Activated CD4-positive, alpha-beta T cell treated with anti-CD3 and anti-CD28 coated beads, Interleukin-2, amount 50 U/mL, for 24 hours (primary cell): Measurements from ENCODE around the gene F2RL3.

ENCODE experiments used
- DNase-seq, 2 donors: peaks; one replicate each; pipeline ENCODE4 v3.0.0-alpha.2; 2020; ENCODE audit warnings: low read depth in 1 of 2, low spot score in 1 of 2

The F2RL3 gene

DNA sequence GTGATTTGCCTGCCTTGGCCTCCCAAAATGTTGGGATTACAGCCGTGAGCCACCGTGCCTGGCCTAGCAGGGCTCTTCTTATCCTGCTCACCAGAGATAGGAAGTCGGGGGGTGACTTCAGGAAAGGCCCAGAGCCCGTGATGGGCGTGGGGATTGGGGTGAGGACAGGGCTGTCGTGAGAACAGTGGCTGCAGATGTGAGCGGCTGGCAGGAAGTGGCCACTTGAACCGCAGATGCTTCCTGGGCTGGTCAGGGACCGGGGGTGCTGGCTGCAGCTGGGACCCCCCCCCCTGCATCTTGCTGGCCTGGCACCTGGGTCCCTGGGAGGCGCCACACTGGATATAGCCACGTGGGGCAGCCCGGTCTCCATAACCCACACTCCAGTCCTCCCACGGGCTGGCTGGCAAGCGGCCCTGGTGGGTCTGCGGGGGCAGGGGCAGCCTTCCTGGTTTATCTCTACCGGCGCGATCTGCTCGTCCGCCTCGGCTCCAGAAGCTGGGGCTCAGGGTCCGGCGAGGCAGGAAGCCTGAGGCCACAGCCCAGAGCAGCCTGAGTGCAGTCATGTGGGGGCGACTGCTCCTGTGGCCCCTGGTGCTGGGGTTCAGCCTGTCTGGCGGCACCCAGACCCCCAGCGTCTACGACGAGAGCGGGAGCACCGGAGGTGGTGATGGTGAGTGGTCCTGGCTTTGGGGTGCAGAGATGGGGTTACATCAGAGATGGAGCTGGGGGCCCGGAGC lies at the start of gene F2RL3:
Gene F2RL3 (plus strand): TSS at position 371 of the 737 bp plus-strand sequence. CDS start 191 bp downstream, at position 562.
- DNase-seq, result no peak

DNA sequence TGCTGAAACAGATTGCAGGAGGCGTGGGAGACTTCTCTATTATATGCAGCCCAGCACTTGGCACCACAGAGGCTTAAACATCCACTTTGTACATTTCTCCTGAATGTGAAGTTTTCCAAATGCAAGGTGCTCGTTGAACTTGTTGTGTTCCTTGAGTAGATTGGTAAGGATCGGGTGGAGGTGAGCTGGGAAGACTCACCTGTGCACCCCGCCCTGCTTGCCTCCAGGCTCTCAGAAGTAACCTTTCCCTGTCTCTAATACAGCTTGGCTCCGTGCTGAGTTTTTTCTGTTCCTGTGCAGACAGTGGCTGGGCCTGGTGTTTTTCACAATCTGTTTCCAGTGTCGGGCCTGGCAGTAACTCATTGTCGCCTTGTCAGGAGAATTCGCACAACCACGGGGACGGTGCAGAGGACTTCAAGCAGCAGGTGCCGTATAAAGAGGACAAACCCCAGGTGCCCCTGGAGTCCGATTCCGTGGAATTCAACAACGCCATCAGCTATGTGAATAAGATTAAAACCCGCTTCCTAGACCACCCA lies 47.3 kb upstream of the F2RL3 start:
- DNase-seq, result no peak

DNA sequence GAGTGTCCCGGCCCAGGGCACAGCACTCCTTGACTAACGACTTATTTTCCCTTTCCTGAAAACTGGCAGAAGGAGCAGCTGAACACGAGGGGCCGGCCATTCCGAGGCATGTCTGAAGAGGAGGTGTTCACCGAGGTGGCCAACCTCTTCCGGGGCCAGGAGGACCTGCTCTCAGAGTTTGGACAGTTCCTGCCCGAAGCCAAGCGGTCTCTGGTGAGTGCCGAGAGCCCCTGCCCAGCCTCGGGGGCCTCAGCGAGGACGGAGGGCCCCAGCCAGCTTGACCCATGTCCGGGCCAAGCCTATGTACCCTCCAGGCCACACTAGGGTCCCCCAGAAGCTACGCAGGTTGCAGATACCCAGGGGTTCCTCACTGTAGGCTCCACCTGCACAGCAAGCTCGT lies 41.9 kb upstream of the F2RL3 start:
- DNase-seq, result no peak

DNA sequence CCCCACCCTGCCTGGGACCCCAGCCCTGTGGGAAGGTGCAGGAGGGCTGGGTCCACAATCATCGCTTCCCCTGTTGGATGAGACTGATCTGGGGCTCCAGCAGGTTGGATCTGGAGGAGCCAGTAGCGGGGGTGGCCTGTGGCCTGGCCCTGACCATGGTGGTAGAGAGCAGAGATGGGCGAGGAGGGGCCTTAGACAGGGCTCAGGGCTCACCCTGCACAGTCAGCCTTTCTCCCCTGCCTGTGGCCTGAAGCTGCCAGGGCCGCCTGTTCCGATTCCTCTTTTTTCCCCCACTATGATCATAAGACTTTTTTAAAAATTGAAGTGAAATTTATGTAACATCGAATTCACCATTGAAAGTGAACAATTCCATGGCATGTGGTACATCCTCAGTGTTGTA lies 41.4 kb upstream of the F2RL3 start:
- no peak for DNase-seq

DNA sequence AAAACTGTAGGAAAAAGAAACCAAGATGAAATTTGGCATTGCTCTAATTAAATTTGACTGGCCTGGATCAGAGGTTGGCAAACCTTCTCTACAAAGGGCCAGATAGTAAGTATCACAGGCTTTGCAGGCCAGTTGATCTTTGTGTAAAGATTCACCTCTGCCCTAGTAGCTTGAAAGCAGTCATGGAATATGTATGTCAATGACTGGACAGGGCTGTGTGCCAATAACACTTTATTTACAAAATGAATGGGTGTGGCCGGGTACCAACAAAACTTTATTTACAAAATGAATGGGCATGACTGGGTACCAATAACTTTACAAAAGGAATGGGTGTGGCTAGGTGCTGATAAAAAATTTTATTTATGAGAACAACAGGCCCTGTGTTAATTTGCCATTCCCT lies 39.6 kb upstream of the F2RL3 start:
- no peak for DNase-seq

DNA sequence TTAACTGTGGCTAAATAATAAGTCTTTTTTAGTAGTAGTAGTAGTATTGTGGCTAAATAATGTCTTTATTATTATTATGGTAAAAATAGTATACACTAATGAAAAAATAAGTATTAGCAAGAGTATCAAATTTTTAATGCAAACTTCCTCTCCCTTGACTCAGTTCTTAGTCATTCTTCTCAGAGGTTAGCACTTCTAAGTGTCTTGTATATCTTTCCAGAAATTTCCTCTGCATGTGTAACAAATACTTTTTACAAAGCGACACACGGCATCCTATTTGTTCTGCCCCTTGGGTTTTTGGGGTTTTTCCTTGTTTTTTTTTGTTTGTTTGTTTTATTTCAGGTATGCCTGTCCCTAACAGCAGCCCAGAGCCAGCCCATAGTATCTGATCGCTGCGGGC lies 38.7 kb upstream of the F2RL3 start:
- no peak for DNase-seq

DNA sequence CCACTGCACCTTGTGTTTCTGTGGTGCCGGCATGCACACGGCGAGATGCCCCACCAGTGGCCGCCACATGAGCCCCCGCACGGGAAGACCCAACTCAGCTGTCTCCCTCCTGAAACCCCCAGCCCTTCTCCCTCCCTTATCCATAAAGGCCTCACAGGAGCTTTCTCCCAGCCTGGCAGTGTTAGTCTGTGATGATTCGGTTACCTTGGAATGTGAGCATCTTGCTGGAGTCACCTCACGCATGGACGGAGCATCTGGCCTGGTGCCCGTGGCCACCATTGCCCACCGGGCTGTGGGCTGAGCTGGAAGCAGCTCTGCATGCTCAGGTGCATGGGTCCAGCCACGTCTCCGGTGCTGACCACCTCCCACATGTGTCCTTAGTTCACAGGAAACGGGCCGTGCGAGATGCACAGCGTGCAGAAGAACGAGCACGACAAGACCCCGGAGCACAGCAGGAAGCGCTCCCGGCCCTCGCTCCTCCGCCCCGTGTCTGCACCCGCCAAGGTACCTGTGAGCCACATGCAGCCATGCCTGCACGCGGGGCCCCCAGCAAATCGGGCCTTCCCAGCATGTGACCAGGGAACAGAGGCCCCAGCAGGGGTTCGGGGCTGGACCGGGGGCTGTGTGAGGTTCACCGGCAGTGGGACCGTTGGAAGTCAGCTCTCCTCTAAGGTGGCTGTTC lies 37.6 kb upstream of the F2RL3 start:
- no peak for DNase-seq

DNA sequence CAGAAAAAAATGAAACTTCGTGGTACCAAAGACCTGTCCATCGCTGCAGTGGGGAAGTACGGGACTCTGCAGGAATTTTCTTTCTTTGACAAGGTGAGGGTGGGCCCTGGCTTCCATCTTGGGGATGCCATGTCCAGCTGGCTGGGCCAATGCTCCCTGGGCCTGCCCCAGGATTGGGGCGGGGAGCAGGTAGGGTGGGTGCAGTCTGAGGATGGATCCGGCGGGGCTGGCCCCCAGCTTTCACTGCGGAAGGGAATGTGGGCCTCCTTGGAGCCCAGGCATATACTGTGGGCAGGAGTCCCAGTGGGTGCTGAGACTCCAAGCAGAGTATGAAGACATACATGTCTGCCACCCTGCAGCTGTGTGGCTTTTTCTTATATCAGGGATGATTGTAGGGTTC lies 35.7 kb upstream of the F2RL3 start:
- no peak for DNase-seq

DNA sequence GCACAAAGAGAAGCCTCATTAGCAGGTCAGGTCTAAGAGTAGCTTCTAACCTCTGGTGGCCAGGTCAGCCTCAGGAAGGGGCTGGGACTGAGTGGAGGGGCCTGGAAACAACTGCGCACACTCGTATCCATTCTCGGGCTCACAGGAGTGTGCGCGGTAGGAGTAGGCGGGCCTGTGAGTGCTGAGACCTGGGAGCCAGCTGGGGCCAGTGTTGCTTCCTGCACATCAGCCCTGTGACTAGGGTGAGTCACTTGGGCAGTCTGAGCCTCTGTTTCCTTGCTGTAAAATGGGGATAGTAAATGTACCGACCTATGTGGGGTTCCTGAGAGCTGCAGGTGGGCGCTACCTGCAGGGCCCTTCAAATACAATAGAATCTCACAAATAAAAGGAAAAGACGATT lies 32.7 kb upstream of the F2RL3 start:
- DNase-seq, result no peak

DNA sequence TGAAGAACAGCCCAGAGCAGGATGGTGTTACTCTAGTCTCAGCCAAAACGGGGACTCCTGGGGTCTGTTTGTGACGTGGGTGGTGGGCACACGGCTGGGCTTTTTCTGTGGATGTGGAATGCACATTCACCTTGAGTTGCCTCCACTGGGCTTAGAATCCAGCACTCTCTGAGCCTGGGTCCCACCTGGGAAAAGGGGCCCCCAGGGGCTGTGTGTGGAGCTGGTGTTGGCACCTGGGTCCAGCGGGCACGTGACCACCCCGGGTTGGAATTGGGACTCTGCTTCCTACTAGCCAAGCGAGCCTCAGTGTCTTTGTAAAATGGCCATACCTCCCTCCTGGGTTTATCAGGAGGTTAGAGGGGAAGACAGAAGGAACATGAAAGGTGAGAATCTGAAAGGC lies 29.2 kb upstream of the F2RL3 start:
- DNase-seq, result no peak

DNA sequence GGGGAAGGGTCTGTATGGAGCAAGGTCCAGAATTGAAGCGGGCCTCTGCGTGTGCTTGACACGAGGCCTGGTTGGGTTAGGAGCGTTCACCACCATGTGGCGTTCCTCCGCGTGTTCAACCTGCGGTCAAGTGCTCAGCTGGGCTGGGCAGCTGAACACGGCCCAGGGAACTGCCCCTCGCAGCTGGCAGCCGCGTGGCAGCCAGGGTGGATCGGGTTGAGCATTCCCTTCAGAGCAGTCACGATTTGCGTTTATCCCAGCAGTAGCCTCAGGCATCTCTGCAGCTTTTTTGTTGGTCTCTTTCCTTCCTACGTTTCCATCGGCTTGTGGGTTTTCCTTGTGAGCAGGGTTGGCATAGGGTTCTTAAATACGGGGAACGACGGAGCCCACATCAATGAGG lies 28.7 kb upstream of the F2RL3 start:
- DNase-seq, result no peak

DNA sequence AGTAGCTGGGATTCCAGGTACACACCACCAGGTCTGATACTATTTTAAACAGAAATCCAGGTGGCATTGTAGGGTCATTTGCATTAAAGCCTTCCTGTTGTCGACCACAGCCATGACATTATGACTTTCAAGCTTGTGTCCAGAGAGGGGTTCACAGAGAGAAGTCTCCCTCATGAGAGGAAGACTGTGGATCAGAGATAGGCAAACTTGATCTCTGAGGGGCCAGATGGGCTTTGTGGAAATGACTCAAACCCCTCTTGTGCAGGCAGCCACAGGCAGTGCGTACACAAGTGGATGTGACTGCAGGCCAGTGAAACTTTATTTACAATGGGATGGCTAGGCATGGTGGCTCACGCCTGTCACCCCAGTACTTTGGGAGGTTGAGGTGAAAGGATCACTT lies 27.8 kb upstream of the F2RL3 start:
- no peak for DNase-seq

DNA sequence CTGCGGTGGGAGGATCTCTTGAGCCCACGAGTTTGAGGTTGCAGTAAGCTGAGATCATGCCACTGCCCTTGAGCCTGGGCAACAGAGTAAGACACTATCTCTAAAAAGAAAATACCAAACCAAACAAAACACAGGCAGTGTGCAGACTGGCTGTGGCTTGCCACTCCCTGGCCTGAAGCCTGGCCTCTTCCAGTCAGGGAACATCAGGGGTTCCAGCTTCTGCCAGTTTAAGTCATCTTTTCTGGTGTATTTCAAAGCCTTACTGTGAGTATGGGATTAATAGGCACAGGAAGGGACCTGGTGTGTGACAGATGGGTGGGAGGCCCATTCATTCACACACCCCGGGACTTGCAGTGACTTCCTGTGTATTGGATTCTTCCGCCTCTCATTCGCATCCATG lies 27.0 kb upstream of the F2RL3 start:
- no peak for DNase-seq

DNA sequence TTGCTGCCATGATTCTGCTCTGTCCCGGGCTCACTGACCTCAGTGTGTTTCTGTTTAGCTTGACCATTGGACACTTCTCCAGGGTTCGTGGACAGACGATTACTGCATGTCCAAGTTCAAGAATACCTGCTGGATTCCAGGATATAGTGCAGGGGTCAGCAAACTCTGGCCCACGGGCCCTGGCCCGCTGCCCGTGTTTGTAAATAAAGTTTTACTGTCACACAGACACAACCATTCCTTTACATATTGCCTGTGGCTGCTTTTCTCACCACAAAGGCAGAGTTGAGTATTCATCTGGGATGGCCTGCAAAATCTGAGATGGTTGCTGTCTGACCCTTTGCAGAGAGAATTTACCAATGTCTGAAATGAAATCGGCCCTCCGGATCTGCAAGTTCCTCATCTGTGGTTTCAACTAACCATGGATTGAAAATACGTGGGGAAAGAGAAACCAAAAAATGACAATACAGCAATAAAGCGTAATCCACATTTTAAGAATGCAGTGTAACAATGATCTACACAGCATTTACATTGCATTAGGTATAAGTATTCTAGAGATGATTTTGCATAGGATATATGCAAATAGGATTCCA lies 25.9 kb upstream of the F2RL3 start:
- DNase-seq, result no peak

DNA sequence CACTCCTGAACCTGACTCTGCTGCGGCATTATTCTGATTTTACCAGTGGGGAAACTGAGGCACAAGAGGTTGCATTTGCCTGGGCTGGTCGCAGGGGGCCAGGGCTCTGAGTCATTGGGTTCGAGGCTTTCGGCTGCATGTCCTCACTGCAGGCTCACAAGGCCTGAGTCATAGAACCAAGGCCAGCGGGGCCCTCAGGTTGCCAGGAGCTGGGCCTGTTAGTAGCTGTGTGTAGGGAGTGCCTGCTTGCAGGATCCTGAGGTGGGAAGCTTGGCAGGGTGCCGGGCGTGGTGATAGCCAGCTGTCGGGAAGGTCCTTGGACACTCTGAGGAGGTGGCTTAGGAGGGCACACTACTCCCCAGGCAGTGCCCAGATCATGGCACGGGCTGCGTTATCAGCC lies 21.6 kb upstream of the F2RL3 start:
- no peak for DNase-seq

DNA sequence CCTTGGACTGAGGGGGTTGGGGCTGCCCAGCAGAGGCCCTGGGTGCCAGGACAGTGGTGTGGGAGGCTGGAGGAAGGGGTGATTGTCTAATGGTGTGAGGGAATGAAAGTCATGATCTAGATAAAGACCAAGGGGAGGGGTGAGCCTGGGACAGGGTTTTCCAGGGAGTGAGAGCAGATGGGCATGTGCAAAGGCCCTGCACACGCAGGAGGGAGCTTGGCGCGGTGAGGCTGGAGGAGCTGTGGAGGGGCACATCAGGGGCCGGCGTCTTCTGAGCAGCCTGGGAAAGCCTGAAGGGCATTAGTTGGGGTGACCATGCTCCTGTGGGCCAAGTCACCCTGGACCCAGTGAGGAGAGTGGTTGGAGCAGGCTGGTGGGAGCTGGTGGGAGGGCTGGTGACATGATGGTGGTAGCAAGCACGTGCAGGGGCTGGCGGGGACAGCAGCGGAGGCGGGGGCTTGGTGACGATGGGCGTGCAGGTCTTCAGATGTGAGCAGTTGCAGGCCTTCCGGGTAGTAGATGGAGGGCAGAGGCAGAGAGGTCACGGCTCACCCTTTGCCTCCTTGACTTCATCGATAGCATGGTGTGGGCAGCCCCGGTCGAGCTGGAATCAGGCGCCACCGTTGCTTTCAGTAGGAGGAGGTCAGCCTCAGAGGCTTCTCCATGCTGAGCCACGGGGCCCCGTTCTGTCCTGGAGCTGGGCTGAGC lies 20.2 kb upstream of the F2RL3 start:
- DNase-seq, result no peak

DNA sequence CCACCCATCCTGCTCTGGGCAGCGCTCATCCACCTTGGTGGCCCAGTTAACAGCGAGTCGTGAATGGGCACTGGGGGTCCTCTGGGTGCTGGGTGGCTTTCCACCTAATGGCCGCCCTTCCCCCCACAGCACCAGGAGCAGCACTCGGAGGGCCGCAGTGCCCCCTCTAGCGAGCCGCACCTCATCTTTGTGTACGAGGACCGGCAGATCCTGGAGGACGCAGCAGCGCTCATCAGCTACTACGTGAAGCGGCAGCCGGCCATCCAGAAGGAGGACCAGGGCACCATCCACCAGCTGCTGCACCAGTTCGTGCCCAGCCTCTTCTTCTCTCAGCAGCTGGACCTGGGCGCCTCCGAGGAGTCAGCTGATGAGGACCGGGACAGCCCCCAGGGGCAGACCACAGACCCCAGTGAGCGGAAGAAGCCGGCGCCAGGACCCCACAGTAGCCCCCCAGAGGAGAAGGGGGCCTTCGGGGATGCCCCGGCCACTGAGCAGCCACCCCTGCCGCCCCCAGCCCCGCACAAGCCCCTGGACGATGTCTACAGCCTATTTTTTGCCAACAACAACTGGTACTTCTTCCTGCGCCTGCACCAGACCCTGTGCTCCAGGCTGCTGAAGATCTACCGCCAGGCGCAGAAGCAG lies 19.3 kb upstream of the F2RL3 start:
- no peak for DNase-seq

DNA sequence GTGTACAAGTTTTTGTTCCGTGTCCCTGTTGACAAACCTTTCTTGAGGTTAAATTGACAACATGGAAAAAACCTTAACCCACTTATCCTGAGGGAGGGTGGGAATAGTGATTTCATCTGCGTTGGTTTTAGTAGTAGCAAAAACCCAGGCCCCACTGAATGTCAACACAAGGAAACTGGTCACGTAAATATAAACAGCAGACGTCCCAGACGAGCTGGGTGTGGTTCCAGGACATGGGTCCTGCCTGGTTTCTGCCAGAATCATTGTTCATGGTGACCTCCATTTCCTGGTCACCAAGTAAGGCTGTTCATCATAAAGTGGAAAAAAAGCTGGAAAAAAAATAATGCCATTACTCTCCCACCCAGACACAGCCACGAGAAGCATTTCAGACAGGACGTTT lies 16.9 kb upstream of the F2RL3 start:
- no peak for DNase-seq

DNA sequence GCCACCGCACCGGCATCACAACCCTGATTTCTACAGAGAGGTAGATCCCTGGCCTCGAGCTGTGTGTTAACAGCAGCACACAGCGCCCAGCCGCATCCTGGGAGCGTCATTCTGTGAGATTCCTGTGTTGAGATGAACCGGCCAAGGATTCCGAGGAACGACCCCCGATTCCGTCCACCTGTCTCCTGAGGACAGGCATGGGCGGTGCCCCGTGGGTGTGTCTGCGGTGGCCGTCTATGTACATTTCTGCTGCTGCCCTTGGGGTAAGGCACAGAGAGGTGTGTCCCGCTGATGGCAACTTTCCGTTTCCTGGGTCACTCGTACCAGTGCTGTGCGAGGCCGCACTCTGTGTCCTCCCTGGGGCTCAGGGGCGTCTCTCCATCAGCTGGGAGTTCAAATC lies 16.1 kb upstream of the F2RL3 start:
- DNase-seq, result no peak

DNA sequence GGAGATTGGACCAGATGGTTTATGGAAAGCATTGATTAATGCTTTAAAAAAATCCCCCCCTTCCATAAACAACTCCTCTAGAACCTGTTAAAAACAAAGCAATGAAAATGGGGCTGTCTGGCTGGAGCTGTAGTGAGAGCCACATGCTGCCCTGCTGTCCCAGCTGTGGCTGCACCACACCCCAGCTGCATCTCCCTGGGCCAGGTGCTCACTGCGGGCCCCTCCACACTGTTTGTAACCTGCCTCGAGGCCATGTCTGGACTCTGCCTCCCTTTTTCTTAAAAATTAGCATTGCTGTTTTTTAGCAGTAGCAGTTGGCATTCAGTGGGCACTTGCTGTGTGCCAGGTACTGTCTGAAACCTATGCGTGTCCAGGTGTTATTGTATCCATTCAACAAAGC lies 15.2 kb upstream of the F2RL3 start:
- no peak for DNase-seq

DNA sequence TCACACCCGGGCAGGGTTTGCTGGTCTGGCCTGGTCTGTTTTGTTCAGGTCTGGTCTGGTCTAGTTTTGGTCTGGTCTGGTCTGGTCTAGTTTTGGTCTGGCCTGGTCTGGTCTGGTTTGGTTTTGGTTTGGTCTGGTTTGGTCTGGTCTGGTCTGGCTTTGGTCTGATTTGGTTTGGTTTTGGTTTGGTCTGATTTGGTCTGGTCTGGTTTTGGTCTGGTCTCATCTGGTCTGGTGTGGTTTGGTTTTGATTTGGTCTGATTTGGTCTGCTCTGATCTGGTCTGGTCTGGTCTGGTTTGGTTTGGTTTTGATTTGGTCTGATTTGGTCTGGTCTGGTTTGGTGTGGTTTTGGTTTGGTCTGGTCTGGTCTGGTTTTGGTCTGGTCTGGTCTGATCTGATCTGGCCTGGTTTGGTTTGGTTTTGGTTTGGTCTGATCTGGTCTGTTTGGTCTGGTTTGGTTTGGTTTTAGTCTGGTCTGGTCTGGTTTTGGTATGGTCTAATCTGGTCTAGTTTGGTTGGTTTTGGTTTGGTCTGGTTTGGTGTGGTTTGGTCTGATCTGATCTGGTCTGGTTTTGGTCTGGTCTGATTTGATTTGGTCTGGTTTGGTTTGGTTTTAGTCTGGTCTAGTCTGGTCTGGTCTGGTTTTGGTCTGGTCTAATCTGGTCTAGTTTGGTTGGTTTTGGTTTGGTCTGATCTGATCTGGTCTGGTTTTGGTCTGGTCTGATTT lies 14.4 kb upstream of the F2RL3 start:
- no peak for DNase-seq
